Suppressor macrophage treated with lipopolysaccharide for 1 hour (primary cell): ENCODE results near the gene ARHGAP18.

ENCODE experiments used
- DNase-seq, 3 donors: peaks; one replicate each; pipeline ENCODE4 v3.0.0-alpha.2; 2020 to 2022

Gene ARHGAP18

DNA sequence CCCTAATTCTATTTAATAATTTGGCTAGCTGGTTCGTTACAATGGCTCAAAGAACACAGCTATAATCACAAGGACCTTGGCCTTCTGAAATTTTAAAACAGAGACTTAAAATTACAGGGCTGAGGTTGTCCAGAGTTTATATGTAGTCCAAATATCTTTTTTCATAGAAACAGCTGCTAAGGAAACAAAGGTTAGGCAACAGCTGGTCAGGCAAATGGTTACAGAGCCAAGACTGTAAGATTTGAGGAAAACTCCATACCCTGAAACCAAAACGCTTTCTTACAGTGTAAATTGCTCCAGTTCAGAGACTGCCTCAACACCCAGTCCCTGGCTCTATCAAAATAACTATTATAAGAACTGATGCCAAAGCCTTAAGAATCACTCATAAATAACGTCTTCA lies 9.7 kb upstream of the ARHGAP18 start:
- DNase-seq = no peak

DNA sequence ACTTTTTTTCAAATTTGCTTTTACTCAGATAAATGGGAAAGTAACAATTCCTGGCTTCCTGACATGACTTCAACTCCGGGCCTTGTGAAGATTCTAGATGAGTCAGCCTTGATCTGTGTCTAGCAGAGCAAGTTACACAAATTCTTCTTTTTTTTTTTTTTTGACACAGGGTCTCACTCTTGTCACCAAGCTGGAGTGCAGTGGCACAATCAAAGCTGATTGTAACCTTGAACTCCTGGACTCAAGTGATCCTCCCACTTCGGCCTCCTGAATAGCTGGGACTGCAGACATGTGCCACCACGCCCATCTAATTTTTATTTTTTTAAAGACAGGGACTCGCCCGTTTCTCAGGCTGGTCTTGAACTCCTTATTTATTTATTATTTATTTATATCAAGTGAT lies 7.3 kb upstream of the ARHGAP18 start:
- DNase-seq = peak; percentile 44 to 73 (median 66)

DNA sequence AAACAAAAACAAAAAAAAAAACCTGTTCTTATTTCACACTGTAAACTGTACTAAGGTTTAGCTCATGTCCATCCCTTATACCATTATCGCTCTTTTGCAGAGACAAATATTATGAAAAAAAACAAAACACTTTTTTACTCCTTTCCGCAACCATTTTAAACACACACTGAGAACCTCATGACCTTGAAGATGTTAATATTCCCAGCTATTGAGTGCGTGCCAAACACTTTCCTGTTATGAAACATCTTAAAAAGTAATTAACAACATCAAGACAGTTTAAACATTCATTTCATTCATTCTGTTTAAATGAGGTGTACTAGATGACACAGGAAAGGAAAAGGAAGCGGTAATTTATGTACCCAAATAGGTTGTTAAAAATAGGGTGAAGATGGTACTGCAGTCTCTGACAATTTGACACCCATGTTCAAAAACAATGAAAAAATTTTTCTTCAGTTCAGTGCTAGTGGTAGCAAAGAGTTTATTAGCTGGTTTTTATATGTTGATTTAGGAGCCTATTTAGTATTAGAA lies 3.9 kb upstream of the ARHGAP18 start:
- no peak for DNase-seq

DNA sequence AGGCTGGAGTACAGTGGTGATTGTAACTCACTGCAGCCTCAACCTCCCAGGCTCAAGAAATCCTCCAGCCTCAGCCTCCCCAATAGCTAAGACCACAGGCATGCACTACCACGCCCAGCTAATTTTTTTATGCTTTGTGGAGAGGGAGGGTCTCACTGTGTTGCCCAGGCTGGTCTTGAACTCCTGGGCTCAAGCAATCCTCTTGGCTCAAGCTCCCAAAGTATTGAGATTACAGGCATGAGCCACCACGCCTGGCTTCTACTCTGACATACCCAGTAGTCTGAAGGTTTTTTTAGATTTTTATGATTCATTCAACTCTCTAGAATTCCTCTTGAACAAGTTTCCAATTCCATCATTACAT lies 1.3 kb upstream of the ARHGAP18 start:
- DNase-seq = peak in 2 of 3 donors; percentile 18 to 57

DNA sequence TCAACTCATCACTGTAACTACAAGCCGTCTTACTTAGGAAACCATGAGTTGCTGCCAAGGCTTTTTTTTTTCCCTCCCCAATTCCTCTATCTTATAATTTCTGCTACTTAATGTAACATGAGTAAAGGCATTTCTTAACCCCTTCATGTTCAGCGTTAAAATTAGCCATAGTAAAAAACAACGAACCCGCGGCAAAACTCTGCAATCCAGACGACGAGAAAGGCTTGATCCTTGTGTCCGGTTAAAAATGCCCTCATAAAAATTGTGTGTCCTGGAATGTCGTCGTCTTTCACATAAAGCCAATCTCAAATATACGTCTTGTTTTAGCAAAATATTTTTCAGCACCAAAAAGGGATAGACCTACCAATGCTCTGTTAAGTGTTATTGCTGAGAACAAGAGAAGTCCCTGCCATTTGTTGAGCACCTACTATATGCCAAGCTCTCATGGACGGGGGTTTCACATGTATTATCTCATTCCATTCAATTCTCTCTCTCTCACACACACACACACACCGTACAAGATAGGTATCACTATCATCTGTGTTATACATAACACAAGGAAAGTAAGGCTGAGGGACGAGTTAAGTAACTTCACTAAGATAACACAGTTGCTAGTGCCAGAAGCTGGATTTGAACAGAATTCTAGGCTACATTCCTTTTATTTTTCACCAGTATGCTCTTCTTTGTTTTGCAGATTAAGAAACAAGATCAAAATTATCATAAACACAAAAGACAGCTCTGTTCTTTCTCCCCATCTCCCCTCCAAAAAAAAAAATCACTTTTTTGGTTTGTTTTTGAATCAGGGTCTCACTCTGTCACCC lies 683 bp upstream of the ARHGAP18 start:
- DNase-seq = no peak

DNA sequence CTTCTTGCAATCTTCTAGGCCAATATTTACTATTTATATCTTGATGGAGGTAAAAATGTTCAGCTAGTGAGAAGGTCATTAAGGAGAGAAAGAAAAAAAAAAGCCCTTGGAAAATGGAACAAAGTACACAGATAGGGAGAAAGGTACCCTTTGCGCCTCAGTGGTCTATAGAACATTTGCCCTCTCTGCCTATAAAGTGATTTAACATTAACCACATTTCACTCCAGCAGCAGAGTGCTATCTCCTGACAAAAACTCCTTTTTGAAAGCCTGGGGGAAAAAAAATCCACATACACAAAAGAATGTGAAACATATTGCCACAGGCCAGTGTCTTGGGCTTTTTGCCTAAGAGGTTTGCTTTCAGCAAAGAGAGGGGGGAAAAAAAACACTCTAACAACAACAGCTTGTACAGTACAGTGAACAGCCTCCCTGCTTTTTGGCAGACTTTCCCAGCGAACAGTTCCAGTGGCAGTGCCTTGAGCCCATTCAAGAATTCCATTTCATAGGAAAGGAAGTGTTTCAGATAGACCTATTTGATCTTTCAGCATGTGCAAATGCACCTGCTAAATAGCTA lies 695 bp downstream of the ARHGAP18 start:
- DNase-seq = no peak

DNA sequence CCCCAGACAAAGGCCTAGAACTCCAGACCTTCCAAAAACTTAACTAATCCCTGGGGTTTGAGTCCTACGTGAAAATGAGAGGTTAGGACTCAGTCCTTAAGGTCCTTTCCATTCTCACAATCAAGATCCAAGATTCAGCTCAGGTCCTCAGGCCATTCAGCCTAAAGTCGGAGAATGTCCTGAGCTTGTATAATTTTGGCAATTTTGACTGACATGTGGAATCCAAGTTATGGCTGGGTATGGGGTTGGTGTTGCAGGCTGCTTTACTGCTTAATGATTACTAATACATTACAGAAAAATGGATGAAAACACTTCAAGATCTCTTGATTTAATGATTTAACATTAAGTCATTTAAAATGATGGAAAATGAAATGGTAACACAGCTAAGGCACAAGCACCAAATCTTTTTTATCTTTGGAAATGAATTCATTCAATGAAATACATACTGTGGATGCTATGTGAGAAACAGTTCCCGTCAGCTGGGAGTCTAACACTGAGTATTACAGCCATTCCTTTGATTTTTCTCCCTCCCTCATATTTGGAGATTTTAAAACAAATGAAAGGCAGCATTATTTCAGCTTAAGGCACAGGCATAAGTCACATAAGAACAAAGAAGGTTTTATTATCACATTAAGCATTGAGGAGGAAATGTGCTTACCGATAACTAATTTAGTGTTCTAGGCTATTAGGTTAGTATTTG lies 1.3 kb downstream of the ARHGAP18 start:
- no peak for DNase-seq

DNA sequence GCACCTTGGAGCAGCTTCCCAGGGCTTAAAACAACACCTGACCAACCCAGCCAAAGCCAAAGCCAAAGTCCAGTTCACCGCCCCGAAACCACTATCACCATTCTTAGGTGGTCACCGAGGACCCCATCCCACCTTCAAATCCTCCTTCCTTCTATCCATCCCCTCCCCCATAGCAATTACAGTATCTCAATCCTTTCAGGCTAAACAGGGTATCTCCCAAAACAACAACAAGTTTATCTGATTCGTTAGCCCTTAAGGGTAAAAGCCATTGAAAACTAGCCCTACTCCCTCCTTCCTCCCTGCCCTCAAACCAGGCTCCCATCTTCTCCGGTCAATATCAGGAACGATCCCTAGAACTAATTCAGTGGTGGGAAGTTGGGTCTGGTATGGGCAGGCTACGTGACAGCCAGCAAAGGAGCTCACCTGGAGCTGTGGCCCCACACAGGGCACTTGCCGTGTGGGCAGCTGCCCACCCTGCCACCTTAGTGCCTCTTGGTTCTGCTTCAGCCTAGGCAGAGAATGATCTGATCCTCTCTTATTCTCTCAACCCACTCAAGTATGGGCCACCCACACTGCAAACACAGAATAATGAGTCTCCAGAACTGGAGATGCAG lies 2.0 kb downstream of the ARHGAP18 start:
- DNase-seq = no peak

DNA sequence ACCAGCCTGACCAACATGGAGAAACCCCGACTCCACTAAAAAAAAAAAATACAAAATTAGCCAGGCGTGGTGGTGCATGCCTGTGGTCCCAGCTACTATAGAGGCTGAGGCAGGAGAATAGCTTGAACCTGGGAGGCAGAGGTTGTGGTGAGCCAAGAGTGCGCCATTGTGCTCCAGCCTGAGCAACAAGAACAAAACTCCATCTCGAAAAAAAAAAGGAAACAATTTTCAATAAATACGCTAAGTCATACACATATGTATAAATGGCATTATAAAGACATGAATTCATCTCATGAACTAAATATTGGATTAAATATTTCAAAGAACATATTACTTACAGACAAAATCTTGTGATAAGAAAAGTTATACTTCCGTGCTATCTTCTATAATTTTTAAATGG lies 2.9 kb downstream of the ARHGAP18 start:
- no peak for DNase-seq

DNA sequence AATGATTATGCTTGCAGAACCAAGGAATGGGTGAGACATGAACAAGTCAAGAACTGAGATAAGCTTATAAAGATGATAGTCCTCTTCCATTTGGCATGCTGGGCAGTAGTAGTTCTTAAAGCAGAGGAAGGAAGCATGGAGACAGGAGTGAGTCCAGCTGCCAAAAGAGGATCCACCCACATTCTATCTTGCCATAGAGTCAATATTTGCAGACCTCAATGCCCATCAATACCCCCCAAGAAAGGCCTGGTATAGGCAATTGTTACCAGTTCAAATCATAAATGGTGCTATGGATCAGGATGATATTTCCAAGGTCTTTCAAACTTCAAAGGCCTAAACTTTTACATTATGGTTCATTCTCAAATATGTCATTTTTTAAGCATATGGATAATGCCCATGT lies 4.8 kb downstream of the ARHGAP18 start:
- DNase-seq = no peak

DNA sequence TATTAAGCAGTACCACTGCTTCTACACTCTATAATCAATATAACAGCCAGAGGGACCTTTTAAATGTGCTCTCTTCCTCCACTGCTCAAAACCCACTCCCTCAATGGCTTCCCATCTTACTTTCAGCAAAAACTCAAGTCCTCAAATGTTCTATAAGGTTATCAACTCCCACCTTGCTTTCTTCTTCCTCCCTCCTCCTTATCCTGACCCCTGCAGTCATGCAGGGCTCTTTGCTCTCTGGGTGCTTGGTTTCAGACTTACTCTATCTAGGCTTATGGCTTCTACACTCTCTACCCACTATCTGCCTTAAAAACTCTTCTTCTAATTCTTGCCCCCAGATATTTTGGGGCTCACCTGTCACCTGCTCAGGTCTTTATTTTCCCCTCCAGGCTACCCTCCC lies 5.3 kb downstream of the ARHGAP18 start:
- DNase-seq = no peak

DNA sequence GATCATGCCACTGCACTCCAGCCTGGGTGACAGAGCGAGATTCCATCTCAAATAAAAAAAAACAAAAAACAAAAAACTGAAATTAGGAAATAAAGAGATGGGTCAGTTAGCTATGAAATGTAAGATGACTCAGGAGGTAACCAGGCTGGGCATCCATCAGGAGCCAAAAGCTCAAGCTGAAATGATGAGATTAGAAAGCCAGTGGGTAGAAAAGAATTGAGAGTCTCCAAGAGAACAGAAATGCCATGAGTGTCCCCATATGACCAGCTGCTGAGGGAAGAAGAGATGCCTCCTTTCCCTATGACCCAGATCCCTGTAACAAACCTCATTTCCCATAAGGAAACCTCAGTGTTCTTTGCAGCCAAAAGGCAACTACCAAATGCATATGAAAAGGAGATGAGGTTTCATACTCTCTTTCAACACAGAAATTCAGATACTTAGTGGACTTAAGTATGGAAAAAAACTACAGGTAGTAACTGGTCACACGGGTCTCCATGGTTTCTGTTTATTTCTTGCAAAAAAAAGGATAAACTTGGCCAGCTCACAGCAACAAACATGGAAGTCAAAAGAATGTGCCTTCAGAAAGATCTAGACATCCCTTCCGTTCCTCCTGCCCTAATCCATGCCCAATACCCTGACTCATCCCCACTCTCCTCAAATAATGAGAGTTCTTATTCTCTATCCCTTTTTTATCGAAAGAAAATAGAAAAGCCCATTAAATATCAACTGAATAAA lies 8.1 kb downstream of the ARHGAP18 start:
- DNase-seq = peak in 2 of 3 donors; percentile 40 to 48

DNA sequence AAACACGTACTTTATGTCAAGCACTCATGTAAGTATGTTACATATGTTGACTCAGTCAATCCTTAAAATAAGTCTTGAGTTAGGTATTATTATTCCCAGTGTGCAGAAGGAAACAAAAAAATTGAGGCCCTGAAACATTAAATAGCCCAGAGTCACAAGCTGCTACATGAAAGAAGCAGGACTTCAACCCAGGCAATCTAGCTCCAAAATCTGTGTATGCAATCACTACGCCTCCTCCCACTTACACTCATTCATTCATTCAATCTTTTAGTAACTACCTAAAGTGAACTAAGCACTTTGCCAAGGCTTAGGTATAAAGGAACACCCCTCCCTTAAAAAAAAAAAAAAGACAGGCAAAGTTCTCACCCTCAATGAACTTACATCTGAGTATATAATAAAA lies 9.3 kb downstream of the ARHGAP18 start:
- DNase-seq = no peak

DNA sequence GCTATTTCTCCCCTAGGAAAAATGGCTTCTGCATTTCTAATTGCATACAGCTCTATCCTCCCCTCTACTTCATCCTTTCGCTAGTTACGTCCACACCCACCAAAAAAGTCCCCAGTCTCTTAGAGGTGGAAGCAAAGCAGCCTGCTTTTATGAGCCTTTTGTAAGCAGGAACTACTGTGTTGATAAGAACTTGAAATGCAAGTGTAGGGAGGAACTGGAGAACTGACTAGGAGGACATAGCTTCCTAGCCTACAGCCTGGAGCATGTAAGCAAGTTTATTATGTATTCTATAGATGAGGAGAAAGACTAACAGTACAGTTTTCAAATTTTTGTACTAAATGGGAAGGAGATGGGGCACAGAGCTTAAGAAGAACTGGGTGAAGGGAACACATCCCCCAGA lies 10.3 kb downstream of the ARHGAP18 start:
- peak in 1 of 3 donors; percentile 29 for DNase-seq

DNA sequence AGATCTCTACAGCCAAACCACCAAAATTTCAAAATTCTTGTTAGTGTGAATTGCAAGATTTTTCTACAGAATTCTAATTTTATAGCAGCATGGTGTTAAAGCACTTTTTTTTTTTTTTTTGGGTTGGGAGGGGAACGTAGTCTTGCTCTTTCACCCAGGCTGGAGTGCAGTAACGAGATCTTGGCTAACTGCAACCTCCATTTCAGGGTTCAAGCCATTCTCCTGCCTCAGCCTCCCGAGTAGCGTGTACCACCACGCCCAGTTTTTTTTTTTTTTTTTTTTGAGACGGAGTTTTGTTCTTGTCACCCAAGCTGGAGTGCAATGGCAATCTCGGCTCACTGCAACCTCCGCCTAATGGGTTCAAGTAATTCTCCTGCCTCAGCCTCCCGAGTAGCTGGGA lies 11.5 kb downstream of the ARHGAP18 start:
- DNase-seq = peak in 1 of 3 donors; percentile 7

DNA sequence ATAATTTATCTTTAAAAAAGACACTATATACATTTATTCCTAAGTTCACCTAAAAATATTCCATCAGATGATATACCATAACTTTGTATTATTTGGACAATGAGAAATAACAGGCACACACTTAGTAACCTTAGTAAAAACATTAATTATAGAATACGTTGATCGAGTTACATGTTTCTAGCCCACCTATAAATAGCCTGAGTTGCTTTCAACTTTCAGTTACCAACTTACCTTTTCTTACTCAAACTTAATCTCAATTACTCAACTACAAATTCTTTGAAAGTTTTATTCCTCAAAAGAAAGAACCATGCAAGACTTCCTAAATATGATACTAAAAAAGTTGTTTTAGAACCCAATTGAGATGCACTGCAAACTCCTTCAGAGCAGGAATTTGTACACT lies 12.2 kb downstream of the ARHGAP18 start:
- peak in 1 of 3 donors; percentile 15 for DNase-seq

DNA sequence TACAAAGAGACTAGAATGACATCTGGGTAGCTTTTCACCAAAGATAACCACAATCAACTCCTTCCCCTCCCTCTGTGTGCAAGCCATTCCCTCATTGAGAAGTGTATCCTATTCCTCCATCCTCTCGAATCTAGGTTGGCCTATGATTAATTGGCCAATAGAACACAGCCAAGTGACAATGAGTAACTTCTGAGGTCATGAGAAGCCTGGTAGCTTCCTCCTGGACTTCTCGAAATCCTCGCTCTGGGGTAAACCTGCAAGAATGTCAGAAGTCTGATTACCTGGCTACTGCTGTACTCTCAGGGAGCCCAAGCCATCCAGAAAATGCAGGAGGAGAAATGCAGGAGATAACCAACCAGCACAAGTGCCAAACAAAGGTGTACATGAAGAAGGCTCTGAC lies 13.1 kb downstream of the ARHGAP18 start:
- DNase-seq = peak in 2 of 3 donors; percentile 54 to 62

DNA sequence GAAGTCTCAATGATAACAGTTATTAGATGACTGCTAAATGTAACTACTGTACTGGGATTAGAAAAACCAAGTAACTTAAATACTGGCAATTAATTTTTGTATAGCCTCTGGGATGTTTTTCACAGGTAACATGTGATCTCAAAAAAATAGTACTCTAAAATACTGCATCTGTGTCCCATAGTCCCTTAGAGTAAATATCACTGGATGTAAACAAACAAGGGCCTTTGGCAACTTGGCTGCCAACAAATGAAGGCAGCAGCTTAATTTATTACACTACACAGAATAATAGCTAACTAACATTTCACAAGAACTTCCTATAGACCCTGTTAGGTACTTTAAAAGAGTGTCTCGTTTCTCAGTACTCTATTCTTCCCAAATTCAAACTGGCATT lies 14.0 kb downstream of the ARHGAP18 start:
- no peak for DNase-seq

DNA sequence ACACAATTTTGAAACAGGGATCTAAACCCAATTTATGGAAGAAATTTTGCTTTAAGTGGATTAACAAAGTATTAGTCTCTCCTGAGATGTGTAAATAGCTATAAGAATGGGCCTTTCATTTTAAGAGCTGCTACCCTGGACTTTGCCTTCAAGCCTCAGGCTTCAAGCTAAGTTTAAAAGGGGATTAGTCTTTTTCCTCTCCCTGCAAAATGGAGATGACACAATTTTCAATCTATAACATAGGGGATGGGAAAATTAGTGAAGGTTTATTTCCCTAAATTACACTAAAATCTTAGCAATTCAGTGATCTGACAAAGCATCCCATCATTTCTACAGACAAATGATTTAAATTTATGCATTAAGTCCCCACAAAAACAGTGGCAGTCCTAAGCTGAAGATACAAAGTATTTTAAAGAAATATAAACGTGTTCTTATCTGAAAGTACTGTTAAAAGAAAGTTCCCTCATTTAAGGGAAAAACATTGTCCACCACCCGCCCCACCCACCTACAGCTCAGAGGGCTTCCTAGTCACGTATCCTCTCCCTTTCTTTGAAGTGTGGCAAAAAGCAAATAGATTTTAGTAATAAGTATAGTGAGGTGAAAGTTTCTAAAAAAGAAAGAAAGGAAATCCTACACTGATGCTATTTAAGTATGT lies 14.5 kb downstream of the ARHGAP18 start:
- DNase-seq = peak; percentile 34 to 59 (median 36)

DNA sequence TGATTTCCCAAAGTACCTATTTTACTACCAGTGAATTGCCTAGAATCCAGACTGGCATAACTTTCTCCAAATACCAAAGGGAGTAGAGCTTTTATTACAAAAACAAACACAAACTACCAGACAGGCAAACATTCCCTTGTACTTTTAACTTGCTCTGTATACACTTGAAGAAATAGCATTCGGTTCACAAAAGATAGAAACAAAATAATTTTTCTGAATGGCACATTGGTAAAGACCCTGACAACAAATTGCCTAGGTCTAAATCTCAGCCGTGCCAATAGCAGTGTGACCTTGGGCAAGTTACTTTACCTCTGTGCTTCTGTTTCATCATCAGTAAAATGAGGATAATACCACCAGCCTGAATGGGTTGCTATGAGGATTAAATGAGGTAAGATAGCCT lies 15.9 kb downstream of the ARHGAP18 start:
- no peak for DNase-seq

DNA sequence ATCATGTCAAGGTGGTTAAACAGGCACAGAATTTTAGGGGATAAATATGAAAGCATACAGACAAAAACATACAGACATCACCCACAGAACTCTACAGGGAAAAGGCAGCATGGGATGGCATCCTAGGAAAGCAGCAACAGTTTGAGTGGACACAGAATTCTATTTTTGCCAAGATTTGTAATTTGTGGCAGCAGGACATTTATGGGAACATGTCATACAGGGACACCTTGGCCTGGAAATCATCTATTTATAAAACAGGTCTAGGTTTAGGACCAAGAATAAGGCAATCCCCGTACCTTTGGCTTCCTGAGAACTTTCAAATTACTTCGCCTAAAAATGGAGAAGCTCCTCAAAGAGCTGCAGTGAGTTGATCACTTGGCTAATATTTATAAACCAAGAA lies 17.5 kb downstream of the ARHGAP18 start:
- DNase-seq = no peak

DNA sequence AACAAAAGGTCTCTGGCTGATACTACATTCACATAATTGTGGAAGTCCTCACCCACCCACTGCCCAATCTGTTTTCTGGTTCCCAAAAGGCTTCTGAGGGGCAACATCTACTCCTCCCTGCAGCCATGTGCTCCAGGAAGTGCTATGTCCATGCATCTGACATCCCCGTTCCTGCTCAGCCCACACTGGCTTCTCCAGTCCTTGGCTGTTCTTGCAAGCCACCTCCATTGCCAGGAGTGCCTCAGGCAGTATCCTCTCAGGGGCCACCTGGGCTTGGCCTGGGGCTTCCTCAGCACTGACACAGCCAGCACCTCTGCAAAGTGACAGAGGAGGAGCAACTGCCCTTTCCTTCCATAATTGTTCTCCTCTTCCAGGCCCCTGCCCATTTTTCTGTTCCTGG lies 18.3 kb downstream of the ARHGAP18 start:
- DNase-seq = no peak
